A549 treated with AZD2906 at 1 μM for 4 hours (cell line): Measurements from ENCODE around the gene STAP1. TPM values are rescaled to one million over a fixed set of nuclear protein-coding genes. Genes with fewer than 3 reads are reported as not detected.

Experiments
- total RNA-seq: library from RNA; stranded (reverse); fragments of 200-300 nt; extraction: Qiagen RNA extraction; gene quantifications from 5 replicates; pipeline ENCODE4 v1.2.3, GENCODE V29; 2022

STAP1 gene
- not detected in 5 replicates for total RNA-seq

GRCh38 chr4:67558493-67558892 is at the start of gene STAP1:
Gene STAP1, plus strand, starts transcription at chr4:67558727. Its CDS starts 83 bp downstream, at chr4:67558810.

GRCh38 chr4:67545199-67546003 is 13.1 kb upstream of the STAP1 start, which contains the start of gene CENPC:
Gene CENPC, minus strand, starts transcription at chr4:67545503. Its CDS starts 148 bp downstream, at chr4:67545355.

Other genes starting within 250 kb of the STAP1 start
- 2.6 to 5.5 TPM (median 4.0 TPM) in 5 replicates for gene CENPC, start 13.2 kb upstream of the STAP1 start, total RNA-seq
- 8.2 to 23.2 TPM (median 14.4 TPM) in 5 replicates for gene UBA6, start 142.4 kb downstream of the STAP1 start, total RNA-seq
- not detected in 5 replicates for gene GNRHR, start 195.7 kb downstream of the STAP1 start, total RNA-seq